DOHH2 (cell line): ENCODE data around the gene UTS2R.

ENCODE experiments used
- EZH2phosphoT487 ChIP-seq: fragments of 200-600 bp; sonication (generic); IDR thresholded peaks from 2 replicates; pipeline ENCODE4 v1.6.1; 2017; ENCODE audit warnings: borderline replicate concordance, mild to moderate bottlenecking, antibody characterized with exemption, low read length, moderate library complexity, mixed read lengths
- TF ChIP-seq, protein P1 (sequence below): fragments of 200-600 bp; sonication (generic); IDR thresholded peaks from one replicate; pipeline ENCODE4 v1.5.1; 2014; ENCODE audit warnings: antibody characterized with exemption, mild to moderate bottlenecking, low read depth, low read length; ENCODE audit not compliant: poor library complexity, severe bottlenecking

DNA sequence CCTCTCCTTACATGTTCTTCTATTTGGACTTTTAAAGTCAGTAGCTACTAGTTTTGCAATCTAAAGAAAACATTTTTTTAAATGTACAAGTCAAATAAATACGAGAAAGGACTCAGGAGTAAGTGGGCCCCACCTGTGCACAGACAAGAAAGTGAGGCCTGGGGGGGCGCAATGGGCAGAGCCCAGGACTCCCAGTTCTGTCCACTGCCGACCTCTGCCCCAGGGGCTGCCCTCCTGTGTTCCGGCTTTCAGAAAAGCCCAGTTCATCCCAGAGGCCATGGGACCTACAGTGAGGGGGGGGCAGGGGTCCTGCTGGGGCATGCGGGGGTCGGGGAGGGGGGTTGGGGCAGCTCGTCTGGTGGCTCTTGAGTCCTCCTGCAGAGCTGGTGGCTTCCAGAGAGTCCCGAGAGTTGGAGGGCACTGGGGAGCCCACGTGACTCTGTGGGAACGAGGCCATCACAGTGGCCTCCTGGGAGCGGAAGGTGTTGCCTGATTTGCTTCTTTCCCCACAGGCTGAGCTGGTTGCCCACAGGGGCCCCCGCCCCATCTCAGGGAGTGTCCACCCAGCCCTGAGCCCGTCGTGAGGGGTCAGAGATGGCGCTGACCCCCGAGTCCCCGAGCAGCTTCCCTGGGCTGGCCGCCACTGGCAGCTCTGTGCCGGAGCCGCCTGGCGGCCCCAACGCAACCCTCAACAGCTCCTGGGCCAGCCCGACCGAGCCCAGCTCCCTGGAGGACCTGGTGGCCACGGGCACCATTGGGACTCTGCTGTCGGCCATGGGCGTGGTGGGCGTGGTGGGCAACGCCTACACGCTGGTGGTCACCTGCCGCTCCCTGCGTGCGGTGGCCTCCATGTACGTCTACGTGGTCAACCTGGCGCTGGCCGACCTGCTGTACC lies 2.4 kb downstream of the UTS2R start:
- TF ChIP-seq, protein P1, sequence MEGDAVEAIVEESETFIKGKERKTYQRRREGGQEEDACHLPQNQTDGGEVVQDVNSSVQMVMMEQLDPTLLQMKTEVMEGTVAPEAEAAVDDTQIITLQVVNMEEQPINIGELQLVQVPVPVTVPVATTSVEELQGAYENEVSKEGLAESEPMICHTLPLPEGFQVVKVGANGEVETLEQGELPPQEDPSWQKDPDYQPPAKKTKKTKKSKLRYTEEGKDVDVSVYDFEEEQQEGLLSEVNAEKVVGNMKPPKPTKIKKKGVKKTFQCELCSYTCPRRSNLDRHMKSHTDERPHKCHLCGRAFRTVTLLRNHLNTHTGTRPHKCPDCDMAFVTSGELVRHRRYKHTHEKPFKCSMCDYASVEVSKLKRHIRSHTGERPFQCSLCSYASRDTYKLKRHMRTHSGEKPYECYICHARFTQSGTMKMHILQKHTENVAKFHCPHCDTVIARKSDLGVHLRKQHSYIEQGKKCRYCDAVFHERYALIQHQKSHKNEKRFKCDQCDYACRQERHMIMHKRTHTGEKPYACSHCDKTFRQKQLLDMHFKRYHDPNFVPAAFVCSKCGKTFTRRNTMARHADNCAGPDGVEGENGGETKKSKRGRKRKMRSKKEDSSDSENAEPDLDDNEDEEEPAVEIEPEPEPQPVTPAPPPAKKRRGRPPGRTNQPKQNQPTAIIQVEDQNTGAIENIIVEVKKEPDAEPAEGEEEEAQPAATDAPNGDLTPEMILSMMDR: no peak
- TF ChIP-seq EZH2phosphoT487: no peak
